GM12865 (cell line): ENCODE measurements around the gene VAPA.
A peak's percentile ranks its signal among the peaks of the same experiment; 100 is the strongest.

Experiments
- DNase-seq: peaks from one replicate; pipeline ENCODE4 v3.0.0; 2010; ENCODE audit warnings: low read depth
- H3K4me3 ChIP-seq: 2 replicates; pipeline ENCODE4 v1.5.1; 2011; ENCODE audit warnings: mild to moderate bottlenecking, low read depth, low read length, control low read depth
- CTCF ChIP-seq: IDR thresholded peaks from 2 replicates; pipeline ENCODE4 v1.5.1; 2011; ENCODE audit warnings: low read length, control low read depth, low read depth, inconsistent platforms; ENCODE audit not compliant: insufficient read depth; ENCODE audit errors: missing control alignments

VAPA gene

DNA sequence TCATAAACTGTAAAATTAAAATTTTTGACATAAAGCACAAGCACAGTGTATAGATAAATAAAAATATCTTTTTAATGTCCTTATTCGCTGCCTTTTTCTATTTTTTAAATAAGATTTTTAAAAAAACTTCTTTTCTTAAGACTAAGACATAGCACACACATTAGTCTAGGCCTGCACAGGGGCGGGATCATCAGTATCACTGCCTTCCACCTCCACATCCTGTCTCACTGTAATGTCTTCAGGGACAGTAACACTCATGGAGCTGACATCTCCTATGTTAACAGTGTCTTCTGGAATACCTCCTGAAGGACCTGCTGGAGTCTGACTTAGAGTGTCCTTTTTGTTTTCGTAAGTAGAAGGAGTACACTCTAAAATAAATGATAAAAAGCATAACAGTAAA, 33.0 kb downstream of the VAPA start:
- H3K4me3 ChIP-seq: no peak overlapping the region
- no peak for DNase-seq
- TF ChIP-seq CTCF: no peak

DNA sequence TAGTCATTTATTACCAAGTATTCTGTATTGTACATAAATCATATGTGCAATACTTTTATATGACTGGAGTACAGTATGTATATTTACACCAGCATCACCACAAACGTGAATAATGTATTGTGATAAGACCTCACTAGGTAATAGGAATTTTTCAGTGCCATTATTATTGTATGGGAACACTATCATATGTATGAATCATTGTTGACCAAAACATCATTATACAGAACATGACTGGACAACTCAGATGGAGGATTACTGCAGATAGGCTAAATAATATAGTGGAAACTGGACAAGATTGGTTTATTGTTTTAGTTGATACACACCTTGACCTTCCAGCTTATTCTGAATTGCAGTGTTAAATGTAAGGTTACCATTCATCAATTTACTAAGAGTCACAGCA, 33.4 kb downstream of the VAPA start:
- no peak overlapping the region for H3K4me3 ChIP-seq
- TF ChIP-seq CTCF: no peak
- no peak for DNase-seq

DNA sequence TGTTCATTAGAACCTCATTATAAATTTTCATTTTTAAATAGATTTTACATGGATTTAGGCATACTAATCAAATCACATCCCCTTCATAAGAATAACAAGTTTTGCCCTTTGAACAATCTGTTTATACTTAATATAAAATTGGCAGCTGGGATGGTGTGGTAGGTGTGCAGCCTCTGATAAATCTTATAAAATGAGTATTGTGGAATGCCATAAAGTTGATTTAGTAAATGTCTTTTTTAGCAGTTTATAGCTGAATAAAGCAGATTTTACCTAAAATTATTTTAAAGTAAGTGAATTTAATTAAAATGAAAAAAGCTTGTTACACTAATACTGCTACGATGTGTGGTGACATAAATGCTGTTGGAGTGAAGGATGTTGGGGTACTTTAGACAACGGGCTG, 35.5 kb downstream of the VAPA start:
- no peak for TF ChIP-seq CTCF
- DNase-seq: no peak
- no peak overlapping the region for H3K4me3 ChIP-seq

GRCh38 chr18:9949861-9950260, 36.0 kb downstream of the VAPA start:
- no peak overlapping the region for H3K4me3 ChIP-seq
- no peak for DNase-seq
- no peak for TF ChIP-seq CTCF

GRCh38 chr18:9950289-9951016, 36.6 kb downstream of the VAPA start:
- no peak for TF ChIP-seq CTCF
- DNase-seq: no peak
- no peak overlapping the region for H3K4me3 ChIP-seq

DNA sequence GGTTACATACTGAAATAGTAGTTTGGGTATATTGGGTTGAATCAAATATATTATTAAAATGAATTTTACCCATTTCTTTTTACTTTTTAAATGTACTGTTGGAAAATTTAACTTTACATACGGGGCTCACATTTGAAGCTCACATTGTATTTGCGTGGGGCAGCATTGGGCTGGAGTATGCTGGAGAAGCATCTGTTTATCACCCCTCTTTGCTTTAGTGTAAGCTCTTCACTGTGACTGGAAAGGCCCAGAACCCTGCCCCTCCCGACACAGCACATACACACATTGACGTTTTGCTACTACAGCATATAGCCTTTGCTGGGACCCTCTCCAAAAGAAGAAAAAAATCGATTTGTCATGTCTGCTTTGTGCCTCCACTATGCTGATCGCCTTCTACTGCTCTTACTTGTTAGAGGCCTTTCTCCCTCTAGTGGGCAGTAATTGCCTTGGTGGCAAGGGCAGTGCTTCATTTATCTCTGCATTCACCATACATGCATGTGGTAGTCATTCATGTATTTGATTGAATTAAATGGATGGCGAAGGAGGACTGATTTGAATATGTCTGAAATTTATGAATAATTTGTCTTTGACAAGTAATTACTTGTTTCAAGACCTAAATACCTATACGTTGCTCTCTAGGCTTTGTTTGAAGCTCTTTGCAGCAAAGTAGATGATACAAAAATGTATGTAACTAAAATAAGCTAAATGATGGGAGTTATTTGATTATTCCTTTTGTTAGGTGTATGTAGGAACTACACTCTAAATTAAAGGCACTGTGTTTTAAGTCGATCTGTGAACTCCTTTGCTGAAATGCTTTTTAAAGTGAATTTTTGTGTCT, 37.4 kb downstream of the VAPA start:
- H3K4me3 ChIP-seq: no peak overlapping the region
- DNase-seq: peak; percentile 63
- peak; percentile 45 for TF ChIP-seq CTCF
